ENCODE measurements around the gene MXD1. TPM values are rescaled to one million over a fixed set of nuclear protein-coding genes. Genes with fewer than 3 reads are reported as not detected.

The MXD1 gene
- total RNA-seq, 1 donor from 2014 or later: 3.3 TPM

DNA sequence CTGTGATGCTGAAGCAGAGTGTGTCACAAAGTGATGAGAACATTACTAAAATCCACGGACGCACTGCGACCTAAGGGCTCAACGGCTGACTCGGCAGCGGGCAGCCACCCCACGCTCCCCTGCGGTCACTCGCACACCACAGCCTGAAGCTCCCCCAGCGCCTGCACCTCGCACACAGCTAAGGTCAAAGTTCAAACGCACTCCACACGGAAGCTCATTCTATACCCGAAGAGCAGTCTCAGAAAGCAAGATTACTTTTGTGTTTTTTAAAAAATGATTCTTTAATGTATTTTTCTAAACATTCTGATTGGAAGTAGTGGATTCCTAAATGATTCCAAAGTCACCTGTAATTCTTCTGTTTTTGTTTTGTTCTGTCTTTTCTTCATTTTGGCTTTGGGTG is 24.8 kb downstream of the MXD1 start:
- H3K27ac Mint-ChIP-seq (ENCODE audit: unreplicated experiment): no peak overlapping the region

GRCh38 chr2:69940691-69941090 is 25.8 kb downstream of the MXD1 start:
- TF ChIP-seq CTCF (IDR thresholded peaks at IDR 0.05; ENCODE audit: unreplicated experiment): no peak
- Mint-ChIP-seq H3K4me3 (ENCODE audit: unreplicated experiment) (no peak overlapping the region), H3K9me3 (ENCODE audit: unreplicated experiment) (no peaks in the 10 kb centered on the region), H3K36me3 (ENCODE audit: low read depth, unreplicated experiment) (peaks cover 33% of the 10 kb centered on the region), H3K27me3 (ENCODE audit: unreplicated experiment) (peaks cover 2% of the 10 kb centered on the region), H3K4me1 (ENCODE audit: unreplicated experiment) (peaks cover 6% of the 10 kb centered on the region), H3K27ac (ENCODE audit: unreplicated experiment) (no peak overlapping the region)
- no peak for DNase-seq (ENCODE audit: low spot score)

More for the DNA sequence above, 24.8 kb downstream of the MXD1 start:
- no peak for TF ChIP-seq CTCF (IDR thresholded peaks at IDR 0.05; ENCODE audit: unreplicated experiment)
- peaks cover 34% of the 10 kb centered on the region for H3K36me3 Mint-ChIP-seq (ENCODE audit: low read depth, unreplicated experiment)
- no peak overlapping the region for H3K4me3 Mint-ChIP-seq (ENCODE audit: unreplicated experiment)
- peaks cover 6% of the 10 kb centered on the region for H3K4me1 Mint-ChIP-seq (ENCODE audit: unreplicated experiment)
- no peak for DNase-seq (ENCODE audit: low spot score)
- H3K9me3 Mint-ChIP-seq (ENCODE audit: unreplicated experiment): no peaks in the 10 kb centered on the region
- peaks cover 2% of the 10 kb centered on the region for H3K27me3 Mint-ChIP-seq (ENCODE audit: unreplicated experiment)

- no peak for TF ChIP-seq CTCF (IDR thresholded peaks at IDR 0.05; ENCODE audit: unreplicated experiment)
- DNase-seq (ENCODE audit: low spot score): no peak
- peaks cover 2% of the 10 kb centered on the region for H3K27me3 Mint-ChIP-seq (ENCODE audit: unreplicated experiment)
- no peak overlapping the region for H3K4me3 Mint-ChIP-seq (ENCODE audit: unreplicated experiment)
- no peak overlapping the region for H3K27ac Mint-ChIP-seq (ENCODE audit: unreplicated experiment)
- peaks cover 6% of the 10 kb centered on the region for H3K4me1 Mint-ChIP-seq (ENCODE audit: unreplicated experiment)
- H3K9me3 Mint-ChIP-seq (ENCODE audit: unreplicated experiment): no peaks in the 10 kb centered on the region
- H3K36me3 Mint-ChIP-seq (ENCODE audit: low read depth, unreplicated experiment): peaks cover 14% of the 10 kb centered on the region
These were observed 28.3 kb downstream of the MXD1 start for GRCh38 chr2:69943000-69943842.

GRCh38 chr2:69943843-69944525 is 29.1 kb downstream of the MXD1 start:
- Mint-ChIP-seq H3K9me3 (ENCODE audit: unreplicated experiment) (no peaks in the 10 kb centered on the region), H3K4me3 (ENCODE audit: unreplicated experiment) (no peak overlapping the region), H3K27me3 (ENCODE audit: unreplicated experiment) (peaks cover 4% of the 10 kb centered on the region), H3K27ac (ENCODE audit: unreplicated experiment) (no peak overlapping the region), H3K4me1 (ENCODE audit: unreplicated experiment) (peaks cover 6% of the 10 kb centered on the region), H3K36me3 (ENCODE audit: low read depth, unreplicated experiment) (peaks cover 7% of the 10 kb centered on the region)
- no peak for TF ChIP-seq CTCF (IDR thresholded peaks at IDR 0.05; ENCODE audit: unreplicated experiment)
- no peak for DNase-seq (ENCODE audit: low spot score)

DNA sequence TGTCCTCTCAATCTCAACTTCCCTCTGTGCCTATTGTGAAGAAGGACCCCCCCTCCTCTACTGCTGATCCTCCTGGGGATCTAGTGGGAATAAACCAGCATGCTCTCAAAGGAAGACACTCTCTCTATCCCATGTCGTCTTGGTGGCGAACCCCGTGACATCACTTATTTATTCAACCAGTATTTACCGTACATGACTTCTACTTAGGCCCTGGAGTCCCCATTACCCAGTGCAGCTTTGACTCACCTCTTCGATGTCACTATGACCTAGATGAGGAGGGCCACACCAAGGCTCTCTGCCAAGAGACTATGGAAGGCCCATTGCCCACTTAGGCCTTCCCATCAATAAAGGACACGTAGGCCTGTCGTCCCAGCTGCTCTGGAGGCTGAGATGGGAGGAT is 29.8 kb downstream of the MXD1 start:
- peaks cover 5% of the 10 kb centered on the region for H3K27me3 Mint-ChIP-seq (ENCODE audit: unreplicated experiment)
- TF ChIP-seq CTCF (IDR thresholded peaks at IDR 0.05; ENCODE audit: unreplicated experiment): no peak

More for the DNA sequence above, 29.8 kb downstream of the MXD1 start:
- Mint-ChIP-seq H3K36me3 (ENCODE audit: low read depth, unreplicated experiment) (peaks cover 4% of the 10 kb centered on the region), H3K4me3 (ENCODE audit: unreplicated experiment) (no peak overlapping the region), H3K4me1 (ENCODE audit: unreplicated experiment) (peaks cover 6% of the 10 kb centered on the region), H3K9me3 (ENCODE audit: unreplicated experiment) (no peaks in the 10 kb centered on the region), H3K27ac (ENCODE audit: unreplicated experiment) (no peak overlapping the region)
- no peak for DNase-seq (ENCODE audit: low spot score)

Data from endothelial cell (in vitro differentiated cells).